ENCODE measurements around the gene P4HTM.
"Not testable (repeated sequence)": the region's sequence is repeated elsewhere in the genome, so short reads cannot be mapped to it uniquely, and the experiment has no call there.

Gene P4HTM

GRCh38 chr3:48984663-48985062 is 5.4 kb upstream of the P4HTM start:
- DNase-seq = no peak

DNA sequence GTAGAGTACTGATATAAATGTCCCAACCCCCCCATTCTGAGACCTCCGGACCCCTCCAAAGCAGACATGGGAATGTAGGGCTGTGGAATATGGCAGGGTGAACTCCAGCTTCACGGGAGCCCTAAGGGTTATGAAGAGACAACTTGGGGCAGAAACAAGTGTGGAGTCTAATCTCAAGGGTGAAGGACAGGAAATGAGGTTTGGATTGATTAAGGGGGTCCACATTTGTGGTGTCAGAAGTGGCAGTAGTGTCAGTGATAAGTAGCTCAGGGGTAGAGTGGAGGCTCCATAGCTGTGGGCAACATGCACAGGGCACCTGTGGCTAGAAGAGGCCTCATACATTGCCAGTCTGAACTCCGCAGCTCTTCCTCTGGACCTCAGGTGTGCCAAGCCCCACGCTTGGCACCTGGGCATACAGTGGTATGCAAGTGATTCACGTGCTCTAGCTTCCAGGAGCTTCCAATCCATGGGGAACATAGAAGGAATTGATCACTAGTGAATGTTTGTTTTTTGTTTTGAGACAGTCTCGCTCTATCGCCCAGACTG is 4.1 kb upstream of the P4HTM start:
- no peak for DNase-seq

GRCh38 chr3:48989126-48989795 is 780 bp upstream of the P4HTM start:
- no peak for DNase-seq

- DNase-seq = peak; percentile 32
Observed at GRCh38 chr3:48990636-48991469, 812 bp downstream of the P4HTM start.

DNA sequence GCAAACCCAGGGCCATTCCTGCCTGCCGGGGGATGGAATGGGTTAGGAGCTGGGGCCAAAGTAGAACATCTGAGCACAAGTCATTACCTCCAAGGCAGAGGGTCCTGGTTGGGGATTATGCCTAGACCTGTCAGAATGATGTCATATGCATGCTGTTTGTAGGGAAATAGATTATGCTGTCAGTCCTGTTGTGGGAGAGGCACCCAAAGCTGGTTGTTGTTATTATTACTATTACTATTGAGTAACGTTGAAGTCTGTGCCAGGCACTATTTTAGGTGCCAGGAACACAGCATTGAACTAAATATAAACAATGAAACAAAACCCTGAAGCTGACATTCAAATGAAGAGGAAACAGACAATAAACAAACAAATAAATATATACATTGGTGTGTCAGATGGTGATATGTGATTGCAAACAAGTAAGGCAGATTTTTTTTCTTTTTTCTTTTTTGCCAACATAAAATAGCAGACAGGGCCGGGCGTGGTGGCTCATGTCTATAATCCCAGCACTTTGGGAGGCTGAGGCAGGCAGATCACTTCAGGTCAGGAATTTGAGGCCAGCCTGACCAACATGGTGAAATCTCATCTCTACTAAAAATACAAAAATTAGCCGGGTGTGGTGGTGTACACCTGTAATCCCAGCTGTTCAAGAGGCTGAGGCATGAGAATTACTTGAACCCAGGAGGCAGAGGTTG is 2.0 kb downstream of the P4HTM start:
- DNase-seq = no peak

DNA sequence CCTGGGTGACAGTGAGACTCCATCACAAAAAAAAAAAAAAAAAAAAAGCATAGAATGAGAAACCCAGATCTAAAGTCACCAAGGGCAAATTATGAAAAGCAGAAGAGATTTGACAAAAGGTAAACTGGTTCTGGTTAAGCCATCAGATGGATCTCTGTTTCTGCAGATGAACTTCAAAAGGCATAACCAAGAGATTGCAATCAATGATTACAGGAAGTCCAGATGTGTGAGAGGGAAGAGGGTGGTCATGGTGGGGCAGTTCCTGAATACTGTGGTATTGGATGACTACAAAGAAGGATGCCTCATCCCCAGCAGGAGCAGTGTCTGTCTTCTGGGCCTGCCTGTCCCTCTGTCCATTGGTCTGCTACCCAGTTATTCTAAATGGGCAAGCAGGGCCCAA is 3.8 kb downstream of the P4HTM start:
- DNase-seq = no peak

DNA sequence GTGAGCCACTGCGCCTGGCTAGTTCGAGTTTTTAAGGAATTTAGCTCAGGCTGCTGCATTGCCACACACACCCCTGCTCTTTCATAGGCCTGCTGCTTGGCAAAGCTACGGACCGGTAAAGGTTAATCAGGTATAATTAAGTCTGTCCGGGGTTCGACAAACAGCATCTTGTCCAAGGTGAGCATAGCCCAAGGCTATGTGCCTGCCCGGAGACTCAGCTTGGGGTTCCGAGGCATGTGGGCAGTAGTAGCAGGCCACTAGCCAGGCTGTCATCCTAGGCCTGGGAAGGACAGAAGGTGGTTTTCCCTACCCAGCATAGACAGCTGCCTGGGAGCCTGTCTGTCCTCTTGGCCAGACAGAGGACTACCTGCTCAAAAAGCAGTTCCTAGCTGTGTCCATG is 6.6 kb downstream of the P4HTM start:
- DNase-seq = no peak

GRCh38 chr3:48997102-48997635 is 7.1 kb downstream of the P4HTM start:
- DNase-seq = no peak

DNA sequence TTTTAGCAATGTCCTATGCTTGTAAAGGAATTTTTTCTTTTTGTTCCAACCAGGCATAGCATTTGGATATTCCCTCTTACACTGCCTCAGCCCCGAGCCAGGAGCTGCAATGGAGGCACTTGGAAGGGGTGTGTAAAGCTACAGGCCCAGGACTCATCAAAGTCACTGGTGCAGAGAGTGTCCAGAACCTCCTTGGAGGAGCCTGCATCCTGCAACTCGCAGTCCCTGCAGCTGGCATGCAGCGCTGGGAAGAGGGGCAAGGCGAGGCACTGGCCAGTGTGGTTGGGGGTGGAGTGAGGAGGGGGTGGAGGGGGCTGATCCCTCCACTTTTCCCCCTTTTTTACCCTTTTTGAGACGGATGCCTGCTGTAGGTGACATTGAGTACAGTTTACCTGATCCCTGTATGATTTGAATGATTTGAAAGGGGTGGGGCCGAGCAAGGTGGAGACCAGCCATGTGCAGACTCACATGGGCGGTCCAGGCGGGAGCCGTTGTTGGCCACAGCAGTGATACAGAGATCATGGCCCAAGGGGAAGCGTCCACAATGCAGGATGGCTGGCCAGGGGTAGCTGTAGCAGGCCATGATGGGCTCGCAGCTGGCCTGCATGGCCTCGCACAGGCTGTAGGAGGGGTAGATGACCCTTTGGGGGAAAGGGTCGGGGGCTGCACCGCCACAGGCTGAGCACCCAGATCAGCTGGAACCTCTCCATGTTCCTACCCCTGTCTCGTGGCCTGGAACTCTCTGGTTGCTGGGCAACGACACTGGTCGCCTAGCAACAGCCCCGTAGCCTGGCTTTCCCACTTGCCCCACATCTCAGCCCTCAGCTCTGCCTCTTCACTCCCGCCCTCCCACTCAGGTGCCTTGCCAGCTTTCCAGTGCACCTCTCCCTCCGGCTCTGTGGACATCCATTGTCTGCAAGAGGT is 7.9 kb downstream of the P4HTM start:
- DNase-seq = no peak

DNA sequence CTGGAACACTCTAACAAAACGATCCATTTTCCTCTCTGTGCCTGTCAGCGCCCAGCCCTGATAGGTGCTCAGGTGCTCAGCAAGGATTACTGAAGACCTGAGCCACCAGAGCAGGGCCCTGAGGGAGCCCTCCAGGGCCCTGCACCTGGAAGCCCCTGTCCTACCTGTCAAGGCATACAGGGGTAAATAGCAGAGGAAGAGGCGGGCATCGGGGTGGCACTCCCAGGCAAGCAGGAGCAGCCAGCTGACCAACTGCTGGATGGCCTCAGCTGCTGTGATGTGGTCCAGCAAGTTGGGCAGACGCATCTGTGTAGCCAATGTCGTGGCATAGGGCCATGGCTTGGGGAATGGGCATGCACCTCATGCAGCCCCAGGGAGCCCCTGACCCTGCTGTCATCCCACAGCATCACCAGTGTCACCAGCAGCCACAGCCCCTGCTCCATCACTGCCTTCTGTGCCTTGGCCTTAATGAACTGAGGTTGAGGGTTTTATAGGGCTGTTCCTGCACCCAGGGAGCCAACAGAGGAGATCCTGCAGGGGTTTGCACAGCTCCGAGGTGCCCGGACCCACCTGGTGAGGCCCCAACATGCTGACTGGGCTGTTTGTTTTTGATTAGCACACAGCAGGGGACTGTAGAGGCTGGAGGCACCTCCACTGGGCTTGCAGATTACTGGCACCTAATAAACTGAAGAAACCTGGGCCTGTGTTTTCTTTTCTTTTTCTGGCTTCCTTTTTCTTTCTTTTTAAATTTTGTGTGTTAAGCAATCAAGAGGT is 9.2 kb downstream of the P4HTM start:
- no peak for DNase-seq

- no peak for DNase-seq
Observed at GRCh38 chr3:49001155-49001554, 11.1 kb downstream of the P4HTM start.

DNA sequence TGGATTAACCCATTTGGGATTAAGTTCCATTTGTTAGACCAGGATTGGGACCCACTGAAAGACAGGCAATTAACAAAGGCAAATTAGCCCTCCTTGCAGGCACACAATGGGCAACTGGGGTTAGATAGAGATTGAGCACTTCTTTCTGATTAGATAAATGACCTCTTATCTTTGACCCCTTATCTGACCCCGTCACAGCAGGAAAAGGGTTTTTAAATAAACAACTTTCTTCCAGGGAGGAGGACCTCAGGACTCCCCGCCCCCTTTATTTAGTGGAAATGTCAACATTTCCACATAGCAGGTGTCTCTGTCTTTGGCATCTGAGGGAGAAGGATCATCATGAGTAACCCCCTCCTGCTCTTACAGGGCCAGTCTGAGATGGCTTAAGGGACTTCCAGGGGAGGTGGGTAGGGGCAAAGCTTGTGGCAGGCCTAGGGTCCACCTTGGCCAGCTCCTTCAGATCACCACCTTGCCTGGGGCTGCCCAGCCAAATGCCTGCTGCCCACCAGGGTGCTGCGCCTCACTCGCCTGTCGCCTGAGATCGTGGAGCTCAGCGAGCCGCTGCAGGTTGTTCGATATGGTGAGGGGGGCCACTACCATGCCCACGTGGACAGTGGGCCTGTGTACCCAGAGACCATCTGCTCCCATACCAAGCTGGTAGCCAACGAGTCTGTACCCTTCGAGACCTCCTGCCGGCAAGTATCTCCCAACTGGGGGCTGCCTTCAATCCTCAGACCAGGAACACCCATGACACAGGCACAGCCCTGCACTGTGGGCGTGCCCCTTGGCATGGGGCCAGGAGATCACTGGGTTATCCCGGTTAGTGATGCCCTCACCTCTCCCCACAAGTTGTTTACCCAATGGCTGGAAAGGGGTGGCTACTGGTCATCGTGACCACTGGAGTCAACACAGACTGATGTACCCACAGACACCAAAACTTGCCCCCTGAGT is 14.6 kb downstream of the P4HTM start:
- DNase-seq = no peak

DNA sequence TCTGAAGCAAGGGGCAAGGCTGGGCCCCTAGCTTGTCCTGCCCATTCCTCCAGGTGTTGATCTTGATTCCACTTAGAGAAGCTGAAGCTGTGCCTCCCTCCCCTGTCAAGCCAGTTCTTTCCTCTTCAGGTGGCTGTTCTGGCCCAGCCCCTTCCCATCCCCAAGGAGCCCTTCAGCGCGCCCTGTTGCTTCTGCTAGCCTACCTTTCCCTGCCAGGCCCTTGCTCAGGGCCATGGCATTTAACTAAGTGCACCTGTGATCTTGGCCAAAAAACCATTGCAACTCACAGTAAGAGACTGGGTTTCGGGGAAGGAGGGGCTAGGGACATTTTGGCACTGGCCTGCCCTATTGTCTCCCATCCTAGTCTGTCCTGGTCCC is 15.3 kb downstream of the P4HTM start:
- no peak for DNase-seq

GRCh38 chr3:49005998-49006397 is 16.0 kb downstream of the P4HTM start:
- DNase-seq = no peak

GRCh38 chr3:49006408-49007067 is 16.5 kb downstream of the P4HTM start:
- peak; percentile 34 for DNase-seq

DNA sequence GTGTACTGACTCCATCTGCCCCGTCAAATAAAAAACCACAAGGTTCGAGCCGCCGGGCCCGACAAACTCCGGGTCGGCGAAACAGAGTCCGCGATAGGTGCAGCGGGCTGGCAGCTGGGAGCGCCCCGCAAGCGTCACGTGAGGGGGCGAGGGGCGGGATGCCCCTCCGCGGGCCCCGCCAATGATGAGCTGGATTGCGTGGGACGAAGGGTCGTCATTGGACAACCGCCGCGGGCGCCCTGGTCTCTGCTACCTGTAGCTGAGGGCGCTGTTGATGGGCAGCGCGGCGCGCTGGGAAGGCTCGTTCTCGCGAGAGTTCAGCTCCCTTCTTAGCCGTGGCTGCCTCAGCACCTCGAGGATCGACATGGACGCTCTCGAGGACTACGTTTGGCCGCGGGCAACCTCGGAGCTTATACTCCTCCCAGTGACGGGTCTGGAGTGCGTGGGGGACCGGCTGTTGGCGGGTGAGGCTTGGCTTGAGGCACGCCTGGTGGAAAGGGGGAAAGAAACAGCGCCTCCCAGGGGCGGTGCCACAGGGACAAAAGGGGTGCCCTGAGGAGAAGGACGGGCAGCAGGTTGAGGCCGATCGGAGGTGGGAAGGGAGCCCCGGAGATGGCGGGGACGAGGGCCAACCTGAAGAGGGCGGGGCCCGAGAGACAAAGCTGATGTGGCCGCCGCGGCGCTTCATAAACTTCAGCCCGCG is 17.2 kb downstream of the P4HTM start, which contains the start of gene WDR6:
Gene WDR6 (plus strand): TSS at position 324 of the 703 bp plus-strand sequence. CDS start 41 bp downstream, at position 365.
- peak; percentile 98 for DNase-seq

GRCh38 chr3:49007771-49008528 is 17.9 kb downstream of the P4HTM start:
- peak; percentile 93 for DNase-seq

- not testable (repeated sequence) for DNase-seq
Observed at GRCh38 chr3:49008627-49009026, 18.6 kb downstream of the P4HTM start.
